Head of caudate nucleus (tissue), 42 donors: Measurements from ENCODE around the gene CD82.

Experiments used
- DNase-seq, 42 donors: peaks; one replicate each; pipeline versions ENCODE4 v3.0.0 to v3.0.0-alpha.2; 2020 to 2021; ENCODE audit warnings: mixed read lengths in 7 of 42
- intact Hi-C: fragments of 100-400 bp; cut with DNase I; formaldehyde crosslinking; loops from one replicate; pipeline ENCODE4 v1.15.0; 2022

CD82 gene

DNA sequence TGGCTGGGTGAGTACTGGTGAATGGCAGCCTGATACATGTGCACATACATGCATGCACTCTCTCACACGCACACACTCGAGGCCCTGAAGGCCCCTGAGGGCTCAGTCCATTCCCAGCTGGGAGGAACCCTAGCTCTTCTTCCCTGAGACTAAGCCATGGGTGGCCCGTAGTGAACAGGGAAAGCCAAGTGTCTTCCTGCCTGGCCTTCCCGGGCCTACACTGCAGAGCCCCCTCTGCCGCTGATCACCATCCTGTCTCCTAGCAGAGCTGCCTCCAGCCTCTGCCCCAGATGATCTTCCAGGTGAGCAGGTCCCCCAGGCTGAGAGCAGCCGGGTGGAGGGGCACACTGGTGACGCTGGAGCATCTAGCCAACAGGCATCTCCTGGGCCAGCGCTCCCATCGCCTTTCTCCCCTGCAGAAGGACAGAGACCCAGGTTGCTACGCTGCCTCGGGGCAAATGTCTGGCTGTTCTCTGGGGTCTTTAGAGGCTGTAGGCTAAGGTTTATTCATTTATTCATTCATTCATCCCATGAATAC is 57.3 kb downstream of the CD82 start:
- intact Hi-C loops: loop anchor here (5.0 to 10.0 kb wide), 3 partner anchors 105 to 482 kb away; partner anchors contain the start of gene TSPAN18
- DNase-seq: peak in 32 of 42 donors; percentile 0 to 42 (median 8)

DNA sequence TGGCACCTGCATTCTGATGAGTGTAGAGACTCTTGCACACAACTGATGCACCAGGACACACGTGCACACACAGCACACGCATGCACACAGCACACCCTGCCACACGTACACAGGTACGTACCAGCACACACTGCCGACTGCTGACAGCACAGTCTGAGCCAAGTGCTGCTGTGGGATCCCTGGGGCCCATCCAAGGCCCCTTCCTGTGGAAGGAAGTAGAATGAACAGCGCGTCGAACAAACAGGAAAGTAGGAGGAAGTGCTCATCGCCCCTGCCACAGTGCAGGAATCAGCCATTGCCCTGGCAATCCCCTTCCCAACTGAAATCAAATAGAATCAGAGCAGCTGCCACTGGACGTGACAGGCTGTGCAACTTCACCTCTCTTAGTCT is 57.9 kb downstream of the CD82 start:
- intact Hi-C loops: loop anchor here (5.0 to 10.0 kb wide), 3 partner anchors 104 to 481 kb away; partner anchors contain the start of gene TSPAN18
- DNase-seq: peak in 28 of 42 donors; percentile 0 to 38 (median 8)

- peak in 30 of 42 donors; percentile 1 to 42 (median 8) for DNase-seq
- intact Hi-C loops: loop anchor here (5.0 to 10.0 kb wide), 3 partner anchors 103 to 481 kb away; partner anchors contain the start of gene TSPAN18
Measured at GRCh38 chr11:44623731-44624491, 58.4 kb downstream of the CD82 start.

DNA sequence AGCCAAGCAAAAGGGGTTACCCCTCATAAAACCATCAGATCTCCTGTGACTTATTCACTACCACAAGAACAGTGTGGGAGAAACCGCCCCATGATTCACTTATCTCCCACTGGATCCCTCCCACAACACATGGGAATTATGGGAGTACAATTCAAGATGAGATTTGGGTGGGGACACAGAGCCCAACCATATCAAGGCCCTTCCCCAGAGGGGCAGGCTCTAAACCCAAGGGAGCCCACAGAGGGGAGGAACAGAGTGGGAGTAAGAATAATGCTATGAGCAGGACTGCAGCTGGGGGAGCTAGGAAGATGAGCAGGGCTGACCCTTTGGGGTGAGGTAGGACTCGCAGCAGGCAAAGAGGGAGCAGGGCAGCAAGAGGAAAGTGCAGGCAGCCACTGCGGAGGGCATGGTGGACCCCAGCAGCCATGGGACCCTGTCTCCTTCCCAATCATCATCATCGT is 59.3 kb downstream of the CD82 start:
- intact Hi-C loops: loop anchor here (5.0 to 10.0 kb wide), 3 partner anchors 103 to 480 kb away; partner anchors contain the start of gene TSPAN18
- peak in 23 of 42 donors; percentile 0 to 41 (median 8) for DNase-seq

- peak in 18 of 42 donors; percentile 0 to 39 (median 10) for DNase-seq
- intact Hi-C loops: loop anchor here (10.0 kb wide), 1 partner anchor 479 kb away; no protein-coding TSS in a partner anchor
Measured at GRCh38 chr11:44625759-44626523, 60.5 kb downstream of the CD82 start.

GRCh38 chr11:44626645-44627044 is 61.2 kb downstream of the CD82 start:
- intact Hi-C loops: loop anchor here (10.0 kb wide), 1 partner anchor 478 kb away; no protein-coding TSS in a partner anchor
- DNase-seq: peak in 6 of 42 donors; percentile 0 to 26 (median 5)

DNA sequence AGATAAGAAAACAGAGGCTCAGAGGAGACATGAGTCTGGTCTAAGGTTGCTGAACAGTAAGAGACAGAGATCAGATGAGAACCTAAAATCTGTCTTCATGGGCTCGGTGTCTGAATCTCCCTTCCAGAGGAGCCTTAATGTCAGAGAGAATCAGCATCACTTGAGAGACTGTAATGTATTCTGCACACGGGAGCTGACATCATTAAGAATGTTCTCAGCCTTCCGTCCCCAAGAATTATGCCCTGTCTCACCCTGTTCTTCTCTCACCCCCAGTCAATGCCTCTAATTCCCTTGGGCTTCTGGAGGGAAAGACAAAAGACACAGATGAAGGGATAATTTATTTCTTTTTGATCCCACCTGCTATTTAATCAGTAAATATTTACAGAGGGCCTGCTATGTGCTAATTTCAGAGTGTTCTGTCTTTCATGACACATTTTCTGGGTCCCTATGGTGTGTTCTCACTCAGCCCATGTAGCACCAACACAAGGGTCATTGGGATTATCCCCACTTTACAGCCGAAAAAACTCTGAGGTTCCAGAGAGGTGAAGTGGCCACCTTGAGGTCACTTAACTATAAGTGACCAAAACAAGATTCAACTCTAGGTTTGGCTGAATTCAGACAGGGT is 61.8 kb downstream of the CD82 start:
- intact Hi-C loops: loop anchor here (10.0 kb wide), 1 partner anchor 478 kb away; no protein-coding TSS in a partner anchor
- DNase-seq: peak in 7 of 42 donors; percentile 0 to 30 (median 6)

DNA sequence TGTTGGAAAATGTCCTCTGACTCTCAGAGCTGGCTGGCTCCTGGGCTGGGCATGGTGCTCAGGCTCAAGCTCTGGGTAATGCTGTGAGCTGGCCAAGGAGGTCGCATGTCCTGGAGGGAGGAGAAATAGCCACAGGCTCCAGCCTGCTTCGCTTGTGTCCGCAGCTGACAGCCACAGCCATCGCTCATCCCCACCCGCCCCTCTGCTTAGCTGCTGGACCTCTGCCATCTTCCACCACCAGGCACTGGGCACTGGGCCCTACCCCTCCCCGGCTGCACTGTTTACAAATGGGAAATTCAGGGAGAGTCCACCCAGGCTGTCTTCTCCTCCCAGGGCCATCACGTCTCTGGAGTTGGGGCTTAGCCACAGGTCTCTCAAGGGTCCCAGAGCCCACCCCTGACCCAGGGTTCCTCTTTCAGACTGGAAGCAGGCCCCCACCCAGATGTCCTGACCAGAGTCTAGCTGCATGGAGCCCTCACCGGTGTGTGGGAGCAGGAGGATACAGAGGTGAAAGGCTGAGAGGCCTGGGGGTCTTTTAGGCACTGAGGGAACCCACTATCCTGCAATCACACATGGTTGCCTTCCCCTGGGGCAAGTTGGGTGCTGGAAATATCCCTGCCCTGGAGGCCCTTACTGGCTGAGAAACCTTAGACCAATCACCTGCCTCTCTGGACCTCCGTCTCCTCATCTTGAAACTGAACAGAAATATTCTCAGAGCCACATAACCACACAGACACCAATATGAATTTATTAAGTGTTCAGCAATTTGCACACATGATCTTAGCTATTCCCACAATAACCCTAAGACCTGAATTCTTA is 62.7 kb downstream of the CD82 start:
- intact Hi-C loops: loop anchor here (10.0 kb wide), 1 partner anchor 477 kb away; no protein-coding TSS in a partner anchor
- peak; percentile 86 to 99 (median 95) for DNase-seq

- peak in 20 of 42 donors; percentile 7 to 46 (median 14) for DNase-seq
- intact Hi-C loops: loop anchor here (10.0 kb wide), 1 partner anchor 476 kb away; no protein-coding TSS in a partner anchor
Measured at GRCh38 chr11:44628730-44629700, 63.6 kb downstream of the CD82 start.

GRCh38 chr11:44629732-44630345 is 64.4 kb downstream of the CD82 start:
- intact Hi-C loops: loop anchor here (10.0 kb wide), 1 partner anchor 475 kb away; no protein-coding TSS in a partner anchor
- peak in 27 of 42 donors; percentile 8 to 79 (median 42) for DNase-seq

DNA sequence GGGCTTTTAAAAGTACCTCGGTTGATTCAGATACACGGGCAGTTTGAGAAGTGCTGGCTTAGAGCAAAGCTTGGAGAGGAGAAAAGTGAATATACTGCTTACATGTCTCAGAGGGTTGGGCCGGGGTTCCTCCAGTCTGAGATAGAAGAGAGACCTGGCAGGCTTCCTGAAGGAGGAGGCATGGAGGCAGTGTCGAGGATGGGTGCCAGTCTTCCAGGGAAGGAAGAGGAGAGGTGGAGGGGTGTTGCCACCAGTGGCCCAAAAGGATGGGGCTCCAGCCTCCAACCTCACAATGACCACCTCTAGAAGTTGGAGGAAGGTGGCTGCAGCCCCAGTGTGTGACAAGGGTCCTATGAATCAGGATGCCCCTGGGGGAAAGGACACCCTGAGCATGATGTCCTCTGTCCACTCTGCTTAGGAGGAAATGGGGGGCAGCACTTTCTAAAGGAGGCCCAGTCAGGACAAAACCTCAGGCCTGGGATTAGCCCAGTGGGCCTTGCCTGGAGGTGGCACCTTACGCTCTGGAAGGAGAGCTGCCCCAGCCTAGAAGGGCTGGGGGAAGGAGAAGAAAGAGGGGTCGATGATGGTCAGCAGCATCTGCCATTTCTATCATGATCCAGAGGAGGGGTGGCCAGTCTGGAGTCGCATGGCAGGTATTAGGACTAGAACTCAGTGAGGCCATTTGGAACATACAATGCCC is 65.2 kb downstream of the CD82 start:
- DNase-seq: peak in 17 of 42 donors; percentile 0 to 41 (median 10)
- intact Hi-C loops: no loop called here

GRCh38 chr11:44631831-44632230 is 66.4 kb downstream of the CD82 start:
- intact Hi-C loops: no loop called here
- peak in 14 of 42 donors; percentile 0 to 39 (median 8) for DNase-seq

DNA sequence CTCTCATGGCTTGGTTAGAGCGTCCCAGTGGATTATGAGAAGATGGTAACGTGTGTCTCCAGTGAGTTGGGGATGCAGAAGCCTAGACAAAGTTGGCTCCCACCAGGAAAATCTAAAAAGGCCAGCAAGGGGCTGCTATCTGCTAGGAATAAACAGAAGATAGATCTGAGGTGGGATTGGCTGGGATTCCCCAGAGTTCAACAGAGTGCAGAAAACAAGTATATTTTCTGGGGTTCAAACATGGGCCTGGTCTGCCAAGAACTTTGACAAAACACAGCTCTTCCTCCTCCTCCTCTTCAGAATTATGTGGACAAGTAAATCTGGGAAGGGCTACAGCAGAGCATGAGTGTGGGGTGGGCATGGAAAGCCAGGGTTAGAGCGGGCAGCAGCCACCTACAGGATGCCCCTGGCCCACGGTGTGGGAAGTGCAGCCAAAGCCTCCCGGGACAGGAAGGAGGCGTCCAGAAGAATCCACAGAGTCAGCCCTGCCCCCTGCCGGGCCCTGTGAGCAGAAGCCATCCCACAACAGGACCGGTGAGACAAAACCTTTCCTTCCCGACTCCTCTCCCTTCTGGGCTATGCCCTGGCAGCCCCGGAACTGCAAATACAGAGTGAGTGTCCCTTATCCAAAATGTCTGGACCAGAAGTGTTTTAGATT is 67.1 kb downstream of the CD82 start:
- DNase-seq: peak in 34 of 42 donors; percentile 23 to 87 (median 56)
- intact Hi-C loops: no loop called here

DNA sequence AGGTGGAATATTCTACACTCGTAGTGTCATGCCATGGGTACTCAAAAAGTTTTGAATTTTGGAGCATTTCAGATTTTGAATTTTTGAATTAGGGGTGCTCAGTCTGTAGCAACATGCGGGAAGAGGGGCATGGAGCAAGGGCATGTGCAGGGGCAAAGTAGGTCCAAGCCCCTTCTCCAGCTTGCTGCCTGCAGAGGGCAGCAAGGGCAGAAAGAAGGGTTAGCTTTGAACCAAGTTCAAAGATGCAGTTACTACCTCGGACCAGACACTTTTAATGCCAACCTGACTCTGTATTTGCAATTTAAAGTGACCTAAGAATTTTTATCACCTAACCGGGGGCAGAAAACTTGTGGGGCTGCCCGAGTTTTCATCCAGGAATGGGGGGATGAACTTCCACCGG is 68.2 kb downstream of the CD82 start:
- peak in 18 of 42 donors; percentile 10 to 71 (median 24) for DNase-seq
- intact Hi-C loops: no loop called here
